HG02763 (cell line): ENCODE results near the gene NFATC2.
A peak's percentile ranks its signal among the peaks of the same experiment; 100 is the strongest.
"Not testable (repeated sequence)": the region's sequence is repeated elsewhere in the genome, so short reads cannot be mapped to it uniquely, and the experiment has no call there.

Source experiments
- ATAC-seq: cut with Tn5 transposase; IDR thresholded peaks from one replicate; pipeline ENCODE4 v1.9.1; 2021; ENCODE audit warnings: mild to moderate bottlenecking, moderate library complexity; ENCODE audit not compliant: unreplicated experiment

The NFATC2 gene

DNA sequence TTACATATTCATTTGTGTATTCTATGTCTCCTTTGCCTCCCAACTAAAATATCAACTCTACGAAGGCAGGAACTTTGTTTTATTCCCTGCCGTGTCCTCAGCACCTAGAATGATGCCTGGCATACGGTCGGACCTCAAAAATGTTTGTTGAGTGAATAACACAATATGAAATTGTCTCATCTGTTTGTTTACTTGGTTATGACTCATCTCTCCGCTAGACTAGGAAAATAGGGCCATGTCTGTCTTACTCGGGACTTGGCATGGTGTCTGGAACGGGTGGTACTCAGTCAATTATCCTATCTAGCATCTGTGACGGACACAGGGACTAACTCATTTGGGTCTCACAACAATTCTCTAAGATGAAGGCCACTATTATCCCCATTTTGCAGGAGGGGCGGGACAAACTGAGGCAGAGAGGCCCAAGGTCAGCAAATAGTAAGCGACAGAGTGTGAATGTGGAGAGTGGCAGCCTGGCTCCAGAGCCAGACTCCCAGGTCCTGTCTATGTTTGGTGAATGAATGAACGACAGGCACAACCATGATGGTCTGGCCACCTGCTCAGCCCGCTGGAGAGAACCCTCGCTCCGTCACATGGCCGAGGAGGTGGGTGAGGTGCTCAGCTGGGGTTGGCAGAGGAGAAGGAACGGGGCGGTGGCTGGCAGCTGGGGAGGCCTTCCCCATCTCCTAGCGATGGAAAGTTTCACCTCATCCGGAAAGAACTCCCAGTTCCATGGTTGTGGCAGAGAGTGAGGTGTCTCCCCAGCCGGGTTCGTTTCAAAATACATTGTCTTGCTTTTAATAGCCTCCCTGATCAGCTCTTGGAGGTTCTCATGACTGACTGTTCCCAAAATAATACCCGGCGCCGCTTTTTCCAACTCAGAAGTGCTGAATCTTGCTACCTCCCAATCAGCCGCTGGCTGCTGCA is 27.6 kb upstream of the NFATC2 start:
- no peak for ATAC-seq

DNA sequence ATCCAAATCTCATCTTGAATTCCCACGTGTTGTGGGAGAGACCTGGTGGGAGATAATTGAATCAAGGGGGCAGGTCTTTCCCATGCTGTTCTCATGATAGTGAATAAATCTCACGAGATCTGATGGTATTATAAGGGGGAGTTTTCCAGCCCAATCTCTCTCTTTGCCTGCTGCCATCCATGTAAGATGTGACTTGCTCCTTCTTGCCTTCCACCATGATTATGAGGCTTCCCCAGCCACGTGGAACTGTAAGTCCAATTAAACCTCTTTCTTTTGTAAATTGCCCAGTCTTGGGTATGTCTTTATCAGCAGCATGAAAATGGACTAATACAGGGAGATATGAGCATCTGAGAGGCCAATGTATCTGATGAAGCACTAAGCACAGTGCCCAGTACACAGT is 26.0 kb upstream of the NFATC2 start:
- not testable (repeated sequence) for ATAC-seq

DNA sequence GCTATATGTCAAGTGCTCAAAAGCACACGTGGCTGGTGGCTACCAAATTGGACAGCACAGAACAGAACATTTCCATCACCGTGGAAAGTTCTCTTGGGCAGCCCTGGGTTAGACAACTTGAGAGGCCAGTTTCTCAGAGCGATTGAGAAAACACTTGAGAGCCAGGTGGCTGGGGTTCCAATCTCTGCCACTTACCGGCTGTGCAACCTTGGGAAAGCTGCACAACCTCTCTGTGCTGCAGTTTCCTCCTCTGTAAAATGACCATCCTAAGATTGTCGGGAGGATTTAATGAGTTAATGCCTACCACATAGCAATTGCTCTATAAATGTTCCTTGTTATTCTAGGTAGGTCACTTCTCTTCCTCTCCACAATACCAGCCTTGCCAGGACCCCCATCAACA is 25.1 kb upstream of the NFATC2 start:
- no peak for ATAC-seq

DNA sequence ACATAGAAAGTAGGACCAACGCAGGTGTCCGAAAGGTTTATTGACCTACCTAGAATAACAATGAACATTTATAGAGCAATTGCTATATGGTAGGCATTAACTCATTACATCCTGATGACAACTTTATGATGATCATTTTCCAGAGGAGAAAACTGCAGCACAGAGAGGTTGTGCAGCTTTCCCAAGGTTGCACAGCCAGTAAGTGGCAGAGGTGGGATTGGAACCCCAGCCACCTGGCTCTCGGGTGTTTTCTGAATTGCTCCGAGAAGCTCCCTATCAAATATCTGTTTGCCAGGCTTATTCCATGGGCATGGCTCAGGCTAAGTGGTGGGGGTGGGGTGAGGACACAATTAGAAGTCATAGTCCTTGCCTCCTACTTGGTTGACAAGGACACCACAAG is 24.1 kb upstream of the NFATC2 start:
- ATAC-seq: no peak

DNA sequence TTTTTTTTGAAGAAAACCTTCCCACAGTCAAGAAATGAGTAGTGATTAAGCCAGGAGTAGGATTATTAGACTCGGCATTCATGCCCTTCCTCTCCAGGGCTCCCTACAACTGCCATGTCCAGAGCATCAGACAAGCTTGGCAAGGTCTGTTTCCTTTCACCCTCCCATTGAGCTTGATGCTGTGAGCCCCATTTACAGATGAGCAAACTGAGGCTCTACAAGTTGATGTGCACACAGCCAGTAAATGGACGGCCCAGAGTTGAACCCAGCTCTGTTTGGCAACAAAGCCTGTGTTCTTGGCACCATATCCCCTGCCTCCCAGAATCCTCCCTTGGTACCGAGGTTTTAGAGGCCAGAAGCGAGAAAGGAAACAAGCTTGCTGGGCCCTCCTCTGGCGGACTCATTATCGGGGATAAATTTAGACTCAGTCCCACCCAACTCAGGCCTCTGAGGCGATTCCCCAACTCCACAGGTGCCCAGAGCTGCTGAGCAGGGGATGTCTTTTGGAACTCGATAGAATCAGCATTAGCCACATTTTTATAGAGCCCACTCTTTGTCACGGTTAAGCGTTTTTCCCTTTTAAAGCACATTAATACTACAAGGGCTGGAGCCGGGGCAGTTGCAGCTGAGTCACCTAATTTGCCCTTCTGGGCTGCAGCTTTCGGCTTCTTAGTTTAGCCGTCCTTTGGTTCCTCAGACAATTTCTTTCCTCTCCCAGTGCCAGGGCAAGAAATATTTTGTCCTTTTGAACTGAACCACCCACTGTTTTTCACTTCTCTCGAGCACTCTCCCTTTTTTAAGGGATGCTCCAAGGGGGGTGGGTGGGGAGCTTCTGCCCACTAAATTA is 23.0 kb upstream of the NFATC2 start:
- ATAC-seq: no peak

DNA sequence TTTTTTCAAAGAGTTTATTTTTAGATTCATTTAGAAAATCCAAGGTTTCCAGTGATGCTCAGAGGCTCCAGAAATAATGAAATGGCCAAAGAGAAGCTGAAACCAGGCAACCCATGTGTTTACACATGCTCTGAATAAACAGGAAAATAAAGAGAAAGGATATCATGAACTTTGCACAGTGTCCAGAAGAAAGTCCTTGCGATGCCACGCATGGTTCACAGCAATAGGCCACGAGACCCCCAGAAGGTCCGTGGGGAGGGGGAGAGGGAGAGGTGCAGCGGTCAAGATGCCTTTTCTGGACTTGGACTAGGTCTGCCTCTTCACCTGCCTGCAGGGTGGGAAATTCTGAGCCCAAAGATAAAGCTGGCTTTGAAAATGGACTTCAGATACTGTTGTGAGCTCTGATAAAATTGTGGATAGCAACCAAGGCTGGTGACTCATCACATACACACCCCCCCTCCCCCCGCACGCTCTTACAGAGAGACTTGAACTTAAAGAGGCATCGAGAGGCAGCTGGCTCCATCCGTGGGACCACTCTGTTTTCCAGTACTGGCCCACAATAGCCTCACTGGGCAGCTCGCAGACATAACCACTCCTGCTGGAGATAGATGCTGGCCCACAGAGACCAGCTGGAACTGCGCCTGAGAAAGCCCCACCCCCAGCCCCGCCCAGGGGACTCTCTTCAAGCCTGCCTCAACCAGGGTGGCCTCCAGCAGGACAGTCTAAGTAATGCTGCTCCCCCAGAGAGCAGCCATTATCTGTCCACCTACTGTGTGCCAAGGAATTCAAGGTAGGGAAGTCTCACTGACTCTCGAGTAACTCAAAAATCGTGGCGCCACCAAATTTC is 21.2 kb upstream of the NFATC2 start:
- ATAC-seq: no peak

DNA sequence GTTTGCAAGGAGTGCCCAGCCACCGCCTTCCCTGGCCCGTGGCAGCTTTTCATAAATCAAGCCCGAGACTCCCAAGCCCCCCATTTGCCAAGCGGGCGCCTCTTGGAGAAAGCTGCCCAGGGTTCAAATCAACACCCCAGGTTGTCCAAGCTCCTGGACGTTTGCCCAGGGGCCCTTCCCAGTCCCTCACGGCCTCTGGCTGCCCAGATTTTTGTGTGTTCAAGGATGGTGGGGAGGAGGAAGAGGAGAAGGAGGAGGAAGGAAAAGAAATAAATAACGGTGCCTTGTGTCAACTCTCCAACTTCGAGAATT is 20.6 kb upstream of the NFATC2 start:
- ATAC-seq: no peak

DNA sequence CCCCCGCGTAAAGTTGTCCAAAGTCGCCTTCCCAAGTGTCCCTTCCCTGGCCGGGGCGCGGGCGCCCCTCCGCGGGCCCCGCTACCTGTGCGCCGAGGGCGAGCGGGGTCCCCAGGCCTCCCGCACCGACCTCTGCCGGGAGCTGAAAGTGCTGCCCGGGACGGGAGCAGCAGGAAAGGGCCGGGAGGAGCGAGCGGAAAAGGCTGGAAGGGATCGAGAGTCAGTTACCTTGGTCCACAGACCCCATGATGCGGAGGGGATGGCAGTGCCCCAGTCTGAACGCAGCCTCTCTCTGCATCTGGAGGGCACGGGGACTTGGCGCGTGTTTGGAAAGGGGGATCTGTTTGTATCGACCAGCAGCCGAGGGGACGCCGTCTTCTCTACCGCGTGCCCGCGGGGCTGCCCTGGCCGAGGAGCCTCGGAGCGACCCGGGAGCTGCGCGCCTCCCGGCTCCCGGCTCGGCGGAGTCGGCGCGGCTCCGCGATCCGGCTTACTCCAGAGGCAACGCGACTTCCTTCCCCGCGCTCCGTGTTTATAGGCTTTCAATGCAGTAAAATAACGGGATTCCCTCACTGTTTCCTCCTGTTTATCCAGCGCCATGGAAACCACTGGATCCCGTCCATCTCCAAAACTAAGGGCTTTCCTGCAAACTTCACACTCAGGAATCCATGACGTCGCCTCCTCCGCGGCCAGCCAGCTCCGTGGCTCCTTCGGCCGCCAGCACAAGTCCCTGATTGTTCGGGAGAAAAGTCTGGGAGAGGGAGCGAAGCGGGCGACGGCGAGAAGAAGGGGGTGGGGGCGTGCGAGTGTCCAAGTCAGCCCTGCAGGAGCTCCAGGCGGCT is 20.0 kb upstream of the NFATC2 start:
- no peak for ATAC-seq

DNA sequence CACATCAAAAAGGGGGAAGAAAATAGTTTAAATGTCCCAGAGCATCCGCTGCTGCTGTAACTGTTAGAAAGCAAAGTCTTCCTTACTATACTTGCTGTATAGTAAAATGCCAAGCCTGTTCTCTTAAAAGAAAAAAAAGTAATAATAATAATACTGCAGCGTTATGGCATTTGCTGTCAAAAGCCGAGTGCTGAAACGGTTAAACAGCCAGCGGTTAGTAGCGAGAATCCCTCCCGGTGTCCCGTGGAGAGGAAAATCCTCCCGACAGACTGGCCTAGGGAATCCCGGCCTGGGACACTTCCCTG is 19.5 kb upstream of the NFATC2 start:
- ATAC-seq: no peak

DNA sequence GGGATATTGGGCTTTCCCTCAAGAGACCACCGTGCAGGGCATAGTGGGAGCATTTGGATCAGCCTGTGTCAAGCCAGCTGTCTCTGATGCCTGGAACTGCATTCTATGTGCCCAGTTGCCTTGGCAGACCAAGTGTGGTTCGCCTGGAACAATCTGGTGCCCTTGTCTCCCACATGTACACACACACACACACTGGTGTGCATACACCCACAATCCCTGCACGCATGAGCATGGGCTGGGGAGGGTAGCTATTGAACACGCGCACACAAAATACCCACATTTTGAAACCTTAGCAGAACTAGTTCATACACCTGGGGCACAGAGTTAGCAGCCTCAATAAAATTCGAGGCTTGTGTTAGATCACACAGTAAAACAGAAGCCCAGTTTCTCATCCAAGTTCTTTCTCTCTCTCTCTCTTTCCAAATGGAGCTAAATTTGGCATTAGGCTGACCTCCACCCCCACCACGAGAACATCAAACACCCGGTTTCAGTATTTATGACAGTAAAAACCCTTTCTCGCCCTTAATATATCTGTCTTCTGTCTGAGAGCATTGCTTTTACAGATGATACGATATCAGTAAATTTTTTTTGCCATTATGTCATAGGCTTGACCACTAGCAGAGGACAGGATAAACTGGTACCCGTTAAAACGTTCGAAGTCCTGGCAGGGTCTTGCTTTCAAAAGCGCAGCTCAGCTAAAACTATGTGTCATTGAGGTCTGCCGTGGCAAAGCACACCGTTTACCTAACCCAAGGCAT is 18.2 kb upstream of the NFATC2 start:
- ATAC-seq: no peak

DNA sequence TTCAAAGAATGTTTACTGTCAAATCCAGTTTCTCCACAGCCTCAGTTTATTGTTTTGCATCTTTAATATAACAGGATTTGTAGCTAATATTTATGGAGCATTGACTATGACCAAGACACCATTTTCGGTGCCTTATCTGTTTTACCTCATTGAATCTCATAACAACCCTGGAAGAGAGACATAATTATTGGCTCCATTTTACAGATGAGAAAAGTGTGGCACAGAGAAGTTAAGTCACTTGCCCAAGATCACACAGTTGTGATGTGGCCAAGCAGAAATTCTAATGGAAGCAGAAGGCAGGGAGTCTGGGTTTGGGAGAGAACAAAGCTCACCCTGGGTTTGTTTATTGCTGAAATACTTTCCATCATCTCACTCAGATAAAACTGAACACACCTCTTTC is 17.5 kb upstream of the NFATC2 start:
- no peak for ATAC-seq

DNA sequence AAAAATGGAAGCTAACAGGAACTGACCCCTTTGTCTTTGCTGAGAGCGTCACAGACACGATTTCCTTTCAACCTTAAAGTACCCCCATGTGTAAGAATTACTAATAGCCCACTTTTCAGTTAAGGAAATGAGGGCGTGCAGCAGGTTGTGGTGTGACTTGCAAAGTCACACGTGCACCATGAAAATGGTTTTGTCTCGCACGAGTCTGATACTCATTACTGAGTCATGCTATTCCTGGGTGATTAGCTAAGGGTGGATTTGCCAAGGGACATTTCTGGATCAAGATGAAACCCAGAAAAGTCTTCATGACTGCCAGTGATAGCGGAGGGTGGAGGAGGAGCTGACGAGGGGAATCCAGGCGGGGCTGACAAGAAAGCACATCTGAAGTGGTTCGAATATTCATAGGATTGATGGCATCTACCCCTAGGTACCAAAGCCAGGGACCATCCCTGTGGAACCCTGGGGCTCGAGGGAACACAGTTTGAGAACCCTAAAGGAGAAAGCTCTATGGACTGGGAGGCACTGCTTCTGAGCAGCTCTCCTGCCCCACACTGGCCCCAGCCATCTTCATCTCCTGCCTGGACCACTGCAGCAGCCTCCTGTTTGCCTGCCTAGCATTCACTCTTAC is 12.1 kb upstream of the NFATC2 start:
- no peak for ATAC-seq

DNA sequence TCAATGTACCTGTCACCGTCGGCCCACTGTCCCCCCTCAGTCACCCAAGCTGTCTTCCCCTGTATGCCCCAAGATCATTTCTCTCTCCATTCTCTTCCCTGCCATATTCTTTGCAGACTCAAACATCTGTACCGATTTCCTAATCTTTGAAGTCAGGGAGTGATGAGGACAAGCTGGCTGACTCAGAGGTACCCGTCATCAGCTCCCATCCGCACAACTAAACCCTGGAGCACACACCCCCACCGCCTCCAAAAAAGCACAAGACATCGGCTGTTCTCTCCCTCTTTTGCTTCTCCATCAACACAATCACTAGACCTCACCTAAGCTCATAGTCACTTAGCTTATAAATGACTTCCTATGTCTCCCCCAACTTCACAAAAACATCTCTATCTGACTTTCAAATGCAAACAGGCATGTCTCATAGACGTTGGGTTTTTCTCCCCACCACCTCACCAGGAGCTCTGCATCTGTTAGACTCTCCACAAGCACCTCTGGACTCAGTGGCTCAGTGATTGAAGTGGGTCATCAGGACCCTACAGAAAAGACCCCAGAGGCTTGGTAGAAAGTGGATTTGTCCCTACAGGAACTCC is 11.5 kb upstream of the NFATC2 start:
- no peak for ATAC-seq

DNA sequence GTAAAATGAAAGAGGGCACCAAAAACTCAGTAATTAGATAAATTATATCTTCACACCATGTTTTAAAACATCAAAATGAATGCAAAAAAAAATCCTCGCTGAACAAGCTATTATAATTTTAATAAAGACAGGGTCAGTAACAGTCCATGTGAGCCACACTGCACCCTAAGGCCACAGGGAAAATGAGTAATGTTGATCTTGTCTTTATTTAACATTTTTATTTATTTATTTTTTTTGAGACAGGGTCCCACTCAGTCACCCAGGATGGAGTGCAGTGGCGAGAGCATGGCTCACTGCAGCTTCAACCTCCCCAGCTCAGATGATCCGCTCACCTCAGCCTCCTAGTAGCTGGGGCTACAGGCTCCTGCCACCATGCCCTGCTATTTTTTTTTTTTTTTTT is 8.7 kb upstream of the NFATC2 start:
- ATAC-seq: no peak

DNA sequence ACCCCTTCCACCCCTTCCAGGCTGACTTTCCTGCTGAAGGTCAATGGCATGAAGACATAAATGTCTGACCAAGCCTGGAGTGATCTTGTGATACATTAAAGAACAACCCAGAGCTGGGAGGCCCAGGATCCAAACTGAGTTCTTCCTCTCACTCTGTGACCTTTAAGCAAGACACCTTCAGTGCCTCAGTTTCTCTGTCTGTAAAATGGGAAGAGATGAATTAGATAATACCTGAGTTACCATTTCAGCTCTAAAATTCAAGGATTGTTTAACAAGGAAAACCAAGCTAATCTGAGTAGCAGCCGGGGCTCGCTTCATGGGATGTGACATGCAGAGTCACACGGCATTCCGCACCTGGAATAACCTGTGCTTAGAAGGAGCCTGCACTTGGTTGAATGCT is 7.0 kb upstream of the NFATC2 start:
- ATAC-seq: no peak

DNA sequence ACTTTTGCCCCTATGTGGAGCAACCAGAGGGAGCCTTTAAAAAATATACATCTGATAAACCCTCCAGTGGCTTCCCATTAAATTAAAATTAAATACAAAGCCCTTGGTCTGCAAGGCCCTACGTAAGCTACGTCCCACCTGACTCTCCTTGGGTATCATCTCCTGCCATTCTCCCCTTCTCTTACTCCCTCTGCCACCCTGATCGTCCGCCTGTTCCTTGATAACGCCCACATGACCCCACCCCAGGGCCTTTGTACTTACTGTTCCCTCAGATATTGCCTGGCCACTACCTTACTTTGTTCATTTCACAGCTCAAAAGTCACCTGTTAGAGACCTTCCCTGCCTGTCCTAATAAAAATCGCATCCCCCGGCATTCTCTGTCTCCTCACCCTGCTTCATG is 5.4 kb upstream of the NFATC2 start:
- no peak for ATAC-seq

DNA sequence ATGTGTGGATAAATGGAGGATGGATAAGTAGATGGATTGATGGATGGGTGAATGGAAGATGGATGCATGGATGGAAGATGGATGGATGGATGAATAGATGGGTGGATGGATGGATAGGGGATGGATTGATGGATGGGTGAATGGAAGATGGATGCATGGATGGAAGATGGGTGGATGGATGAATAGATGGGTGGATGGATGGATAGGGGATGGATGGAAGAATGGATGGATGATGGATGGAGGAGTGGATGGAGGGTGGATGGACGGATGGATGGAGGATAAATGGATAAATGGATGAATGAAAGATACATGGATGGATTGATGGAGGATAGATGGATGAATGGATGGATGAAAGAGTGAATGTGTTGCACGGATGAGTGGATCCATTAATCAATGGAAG is 3.0 kb upstream of the NFATC2 start:
- ATAC-seq: no peak

DNA sequence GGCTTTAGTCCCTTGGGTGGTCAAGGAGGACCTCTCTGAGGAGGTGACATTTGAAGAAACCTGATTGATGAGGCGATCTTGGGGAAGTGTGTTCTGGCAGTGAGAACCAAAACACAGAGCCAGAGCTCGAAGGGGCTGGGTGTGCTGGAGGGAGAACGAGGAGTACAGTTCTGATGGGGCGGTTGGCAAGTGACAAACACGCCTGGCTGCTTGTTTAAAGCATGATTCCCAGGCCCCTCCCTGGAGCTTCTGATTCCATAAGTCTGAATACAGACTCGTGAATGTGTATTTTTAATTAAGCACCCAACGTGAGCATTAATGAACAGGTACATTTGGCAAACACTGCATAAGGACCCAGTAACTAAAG is 886 bp upstream of the NFATC2 start:
- no peak for ATAC-seq

DNA sequence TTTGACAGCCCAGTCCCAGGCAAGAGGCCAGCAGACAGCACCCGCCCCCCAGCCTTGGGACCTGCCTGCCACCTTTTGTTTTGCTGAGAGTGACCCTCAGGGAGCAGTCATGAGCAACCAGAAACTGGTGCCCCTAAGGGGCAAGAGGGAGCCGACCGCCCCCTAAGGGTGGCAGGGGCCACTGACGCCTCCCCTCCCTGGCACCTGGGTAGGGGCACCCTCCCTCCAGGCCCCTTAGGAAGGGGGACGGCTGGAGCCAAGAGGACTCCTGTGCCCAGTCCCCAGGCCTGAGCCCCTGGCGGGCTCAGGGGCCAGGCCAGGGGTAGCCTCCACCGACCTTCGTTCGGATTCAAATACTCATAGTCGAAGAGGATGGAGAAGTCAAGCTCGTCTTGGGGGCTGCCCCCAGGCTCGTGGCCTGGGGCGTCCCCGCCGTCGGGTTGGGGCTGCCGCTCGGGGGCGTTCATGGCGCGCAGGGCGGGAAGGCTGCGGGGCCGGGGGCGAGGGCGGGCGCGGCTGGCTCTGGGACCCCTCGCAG is 417 bp downstream of the NFATC2 start:
- peak; percentile 41 for ATAC-seq
